ENCODE measurements around the gene ARHGEF17.
A peak's percentile ranks its signal among the peaks of the same experiment; 100 is the strongest.
"Not testable (repeated sequence)": the region's sequence is repeated elsewhere in the genome, so short reads cannot be mapped to it uniquely, and the experiment has no call there.

Gene ARHGEF17

DNA sequence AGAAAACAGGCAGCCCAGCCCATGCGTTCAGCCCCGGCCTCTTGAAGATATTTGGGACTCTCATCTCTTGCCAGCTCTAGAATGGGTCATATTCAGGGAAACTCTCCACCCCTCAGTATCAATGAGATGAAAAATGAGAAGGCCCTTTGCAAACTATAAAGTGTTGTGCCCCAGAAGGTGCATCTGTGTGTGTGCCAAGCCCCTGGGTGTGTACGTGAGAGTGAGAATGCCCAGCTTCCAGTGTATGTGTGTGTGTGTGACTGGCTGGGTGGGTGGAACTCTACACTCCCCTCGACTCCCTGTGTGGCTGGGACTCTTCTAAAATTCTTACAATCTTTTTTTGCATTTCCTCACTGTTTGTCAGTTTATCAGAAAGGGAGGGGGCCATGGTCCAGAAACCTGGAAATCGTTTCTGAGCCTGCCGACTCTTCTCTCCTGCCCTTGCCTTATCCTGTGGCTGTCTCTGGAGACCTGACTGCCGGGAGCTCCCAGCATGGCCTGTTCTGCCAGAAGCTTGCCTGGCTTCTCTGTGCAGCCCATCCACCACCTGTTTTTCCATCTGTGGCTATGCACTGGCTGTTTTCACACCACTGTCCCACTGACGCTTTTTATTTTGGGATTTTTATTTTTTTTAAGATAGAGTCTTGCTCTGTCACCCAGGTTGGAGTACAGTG, 34.7 kb upstream of the ARHGEF17 start:
- ChIA-PET POLR2A (no interaction called here), CTCF (interaction anchor here (0.6 to 14.9 kb wide), 4 partner anchors 10 to 109 kb away, joined by 3 to 154 read pairs (median 3); no protein-coding TSS in a partner anchor)
- Histone ChIP-seq H3K9me3 (ENCODE audit: control extremely low read depth in 1 of 5, control insufficient read depth in 4 of 5, insufficient read depth in 2 of 5, low read depth in 1 of 5, low read length in 4 of 5) (no peaks in the 10 kb centered on the region), H3K27me3 (replicated peaks in 2 of 5; ENCODE audit: control insufficient read depth in 4 of 5, insufficient read depth in 5 of 5, low read length in 4 of 5) (no peaks in the 10 kb centered on the region), H3K4me1 (ENCODE audit: control extremely low read depth in 1 of 4, control insufficient read depth in 4 of 4, insufficient read depth in 4 of 4, low read length in 3 of 4) (peaks cover 0 to 64% (median 10%) of the 10 kb centered on the region in 4 experiments), H3K4me3 (ENCODE audit: control insufficient read depth in 1 of 7, extremely low read depth in 1 of 7, insufficient read depth in 4 of 7, low read depth in 2 of 7, low read length in 6 of 7) (no peak overlapping the region), H3K36me3 (ENCODE audit: control insufficient read depth in 4 of 4, insufficient read depth in 4 of 4, low read length in 3 of 4) (no peaks in the 10 kb centered on the region), H3K27ac (ENCODE audit: insufficient read depth in 1 of 2, low read depth in 1 of 2, low read length in 2 of 2, poor library complexity in 1 of 2, severe bottlenecking in 2 of 2) (no peak overlapping the region)
- DNase-seq = no peak
- 94% methylated on average over 6 of the region's 8 CpGs for WGBS (ENCODE audit: insufficient coverage)

DNA sequence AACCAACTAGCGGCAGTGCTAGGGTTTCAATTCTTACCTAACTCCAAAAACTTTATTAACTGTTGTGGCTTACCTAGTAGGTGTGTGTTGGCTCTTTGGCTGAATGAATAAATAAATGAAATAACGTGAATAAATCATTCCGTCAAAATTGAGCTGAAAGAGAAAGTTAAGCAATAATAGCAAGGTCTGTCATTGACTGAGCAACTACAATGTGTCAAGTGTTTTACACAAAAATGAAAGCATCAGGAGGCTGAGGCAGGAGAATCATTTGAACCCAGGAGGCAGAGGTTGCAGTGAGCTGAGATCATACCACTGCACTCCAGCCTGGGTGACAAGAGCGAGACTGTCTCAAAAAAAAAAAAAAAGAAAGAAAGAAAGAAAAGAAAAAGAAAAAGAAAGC, 33.9 kb upstream of the ARHGEF17 start:
- POLR2A ChIA-PET = interaction anchor here (1.0 kb wide), 1 partner anchor 37 kb away, joined by 8 read pairs; no protein-coding TSS in a partner anchor
- CTCF ChIA-PET = interaction anchor here (1.2 to 14.9 kb wide), 2 partner anchors 14 to 30 kb away, joined by 3 to 154 read pairs; no protein-coding TSS in a partner anchor
- WGBS (ENCODE audit: insufficient coverage) = 87% methylated on average over 2 of the region's 4 CpGs

DNA sequence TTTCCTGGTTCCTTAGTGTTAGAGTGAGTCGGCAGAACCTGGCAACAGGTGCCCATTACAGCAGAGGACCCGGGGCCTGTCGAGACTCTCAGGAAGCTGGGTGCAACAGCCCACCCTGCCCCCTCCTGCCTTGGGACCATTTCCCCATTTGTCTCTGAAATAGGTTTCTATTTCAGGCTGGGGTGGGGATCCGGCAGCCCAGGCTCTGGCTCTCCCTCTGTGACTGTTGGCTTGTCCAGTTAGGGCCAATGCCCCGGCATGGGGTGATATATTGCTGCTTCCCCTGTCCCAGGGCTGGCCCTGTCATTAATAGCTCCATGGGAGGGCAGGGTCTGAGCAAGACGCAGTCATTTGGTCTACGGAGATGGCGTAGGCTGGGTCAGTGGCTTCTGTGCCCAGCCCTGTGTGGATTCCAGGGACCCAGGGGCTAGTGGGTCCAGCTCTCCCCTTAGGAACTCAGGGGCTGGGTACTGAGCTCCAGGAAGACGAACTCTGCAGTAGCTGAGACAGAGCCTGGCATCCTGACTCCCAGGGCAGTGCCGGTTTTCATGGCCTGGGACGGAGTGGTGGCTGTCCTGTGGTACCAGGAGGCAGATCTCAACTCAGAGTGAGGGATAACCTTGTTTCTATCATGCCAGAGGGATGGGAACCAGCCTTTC, 33.2 kb upstream of the ARHGEF17 start:
- no peaks in the 10 kb centered on the region for H3K36me3 ChIP-seq (ENCODE audit: control insufficient read depth in 4 of 4, insufficient read depth in 4 of 4, low read length in 3 of 4)
- peak overlapping the region in 1 of 7 experiments; percentile 32 for H3K4me3 ChIP-seq (ENCODE audit: control insufficient read depth in 1 of 7, extremely low read depth in 1 of 7, insufficient read depth in 4 of 7, low read depth in 2 of 7, low read length in 6 of 7)
- peak in 2 of 3 donors; percentile 43 to 61 for DNase-seq
- 51% methylated on average over 11 of the region's 11 CpGs for WGBS (ENCODE audit: insufficient coverage)
- ChIA-PET CTCF (interaction anchor here (1.2 to 14.9 kb wide), 2 partner anchors 13 to 30 kb away, joined by 3 to 154 read pairs; no protein-coding TSS in a partner anchor), POLR2A (interaction anchor here (0.6 to 1.0 kb wide), 2 partner anchors 38 to 129 kb away, joined by 3 to 8 read pairs; no protein-coding TSS in a partner anchor)
- H3K27me3 ChIP-seq (replicated peaks in 2 of 5; ENCODE audit: control insufficient read depth in 4 of 5, insufficient read depth in 5 of 5, low read length in 4 of 5) = no peaks in the 10 kb centered on the region
- H3K9me3 ChIP-seq (ENCODE audit: control extremely low read depth in 1 of 5, control insufficient read depth in 4 of 5, insufficient read depth in 2 of 5, low read depth in 1 of 5, low read length in 4 of 5) = no peaks in the 10 kb centered on the region
- peaks cover 0 to 54% (median 8%) of the 10 kb centered on the region in 4 experiments for H3K4me1 ChIP-seq (ENCODE audit: control extremely low read depth in 1 of 4, control insufficient read depth in 4 of 4, insufficient read depth in 4 of 4, low read length in 3 of 4)
- no peak overlapping the region for H3K27ac ChIP-seq (ENCODE audit: insufficient read depth in 1 of 2, low read depth in 1 of 2, low read length in 2 of 2, poor library complexity in 1 of 2, severe bottlenecking in 2 of 2)

More for the DNA sequence above, 33.9 kb upstream of the ARHGEF17 start:
- not testable (repeated sequence) for H3K4me3 ChIP-seq (ENCODE audit: control insufficient read depth in 1 of 7, extremely low read depth in 1 of 7, insufficient read depth in 4 of 7, low read depth in 2 of 7, low read length in 6 of 7); H3K36me3 ChIP-seq (ENCODE audit: control insufficient read depth in 4 of 4, insufficient read depth in 4 of 4, low read length in 3 of 4); H3K9me3 ChIP-seq (ENCODE audit: control extremely low read depth in 1 of 5, control insufficient read depth in 4 of 5, insufficient read depth in 2 of 5, low read depth in 1 of 5, low read length in 4 of 5); H3K27ac ChIP-seq (ENCODE audit: insufficient read depth in 1 of 2, low read depth in 1 of 2, low read length in 2 of 2, poor library complexity in 1 of 2, severe bottlenecking in 2 of 2); H3K27me3 ChIP-seq (replicated peaks in 2 of 5; ENCODE audit: control insufficient read depth in 4 of 5, insufficient read depth in 5 of 5, low read length in 4 of 5)
- peak in 2 of 3 donors; percentile 18 for DNase-seq
- H3K4me1 ChIP-seq (ENCODE audit: control extremely low read depth in 1 of 4, control insufficient read depth in 4 of 4, insufficient read depth in 4 of 4, low read length in 3 of 4) = peaks cover 0 to 61% (median 10%) of the 10 kb centered on the region in 4 experiments

DNA sequence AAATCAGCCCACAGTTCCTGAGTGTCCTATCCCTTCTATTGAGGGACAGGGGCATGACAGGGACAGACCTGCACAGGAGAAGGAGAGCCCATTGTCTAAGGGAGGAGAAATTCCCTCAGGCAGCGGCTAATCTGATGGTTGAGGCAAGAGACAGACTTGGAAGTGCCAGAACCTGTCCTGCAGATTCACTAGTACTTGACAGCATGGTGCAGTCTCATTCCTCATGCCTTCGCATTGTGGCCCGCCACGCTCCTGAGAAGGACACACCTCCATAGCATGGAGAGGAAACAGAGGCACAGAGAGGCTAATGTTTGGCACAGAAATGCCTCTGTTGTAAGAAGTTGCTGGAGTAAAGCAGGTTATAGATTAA, 32.7 kb upstream of the ARHGEF17 start:
- Histone ChIP-seq H3K36me3 (ENCODE audit: control insufficient read depth in 4 of 4, insufficient read depth in 4 of 4, low read length in 3 of 4) (no peaks in the 10 kb centered on the region), H3K4me3 (ENCODE audit: control insufficient read depth in 1 of 7, extremely low read depth in 1 of 7, insufficient read depth in 4 of 7, low read depth in 2 of 7, low read length in 6 of 7) (no peak overlapping the region), H3K27ac (ENCODE audit: insufficient read depth in 1 of 2, low read depth in 1 of 2, low read length in 2 of 2, poor library complexity in 1 of 2, severe bottlenecking in 2 of 2) (no peak overlapping the region), H3K9me3 (ENCODE audit: control extremely low read depth in 1 of 5, control insufficient read depth in 4 of 5, insufficient read depth in 2 of 5, low read depth in 1 of 5, low read length in 4 of 5) (no peaks in the 10 kb centered on the region), H3K4me1 (ENCODE audit: control extremely low read depth in 1 of 4, control insufficient read depth in 4 of 4, insufficient read depth in 4 of 4, low read length in 3 of 4) (peaks cover 0 to 51% (median 8%) of the 10 kb centered on the region in 4 experiments), H3K27me3 (replicated peaks in 2 of 5; ENCODE audit: control insufficient read depth in 4 of 5, insufficient read depth in 5 of 5, low read length in 4 of 5) (no peaks in the 10 kb centered on the region)
- POLR2A ChIA-PET = interaction anchor here (0.6 kb wide), 1 partner anchor 129 kb away, joined by 3 read pairs; no protein-coding TSS in a partner anchor
- CTCF ChIA-PET = interaction anchor here (14.9 kb wide), 1 partner anchor 13 kb away, joined by 154 read pairs; no protein-coding TSS in a partner anchor
- DNase-seq = no peak
- WGBS (ENCODE audit: insufficient coverage) = 100% methylated on average over 2 of the region's 4 CpGs

DNA sequence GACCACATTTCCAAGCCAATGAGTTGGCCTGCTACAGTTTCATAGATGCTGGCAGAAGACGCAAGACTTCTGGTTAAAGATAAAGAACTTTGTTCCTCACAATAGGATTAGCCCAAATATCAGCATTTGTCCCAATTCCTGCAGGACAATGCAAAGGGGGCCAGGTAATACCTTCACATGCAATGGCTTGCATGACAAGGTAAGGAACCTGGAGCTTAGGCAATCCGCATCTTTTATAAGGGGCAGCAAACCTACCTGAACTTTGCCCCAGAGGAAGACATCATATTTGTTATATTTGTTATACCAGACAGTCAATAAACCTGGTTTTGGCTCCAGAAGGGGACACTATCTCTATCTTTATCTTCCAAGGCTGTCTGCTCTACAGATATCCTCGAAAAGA, 30.6 kb upstream of the ARHGEF17 start:
- ChIA-PET POLR2A (no interaction called here), CTCF (interaction anchor here (0.7 kb wide), 2 partner anchors 15 to 170 kb away, joined by 3 read pairs; no protein-coding TSS in a partner anchor)
- Histone ChIP-seq H3K4me1 (ENCODE audit: control extremely low read depth in 1 of 4, control insufficient read depth in 4 of 4, insufficient read depth in 4 of 4, low read length in 3 of 4) (peaks cover 0 to 54% (median 11%) of the 10 kb centered on the region in 4 experiments), H3K27me3 (replicated peaks in 2 of 5; ENCODE audit: control insufficient read depth in 4 of 5, insufficient read depth in 5 of 5, low read length in 4 of 5) (no peaks in the 10 kb centered on the region), H3K36me3 (ENCODE audit: control insufficient read depth in 4 of 4, insufficient read depth in 4 of 4, low read length in 3 of 4) (no peaks in the 10 kb centered on the region), H3K9me3 (ENCODE audit: control extremely low read depth in 1 of 5, control insufficient read depth in 4 of 5, insufficient read depth in 2 of 5, low read depth in 1 of 5, low read length in 4 of 5) (no peaks in the 10 kb centered on the region), H3K27ac (ENCODE audit: insufficient read depth in 1 of 2, low read depth in 1 of 2, low read length in 2 of 2, poor library complexity in 1 of 2, severe bottlenecking in 2 of 2) (no peak overlapping the region), H3K4me3 (ENCODE audit: control insufficient read depth in 1 of 7, extremely low read depth in 1 of 7, insufficient read depth in 4 of 7, low read depth in 2 of 7, low read length in 6 of 7) (no peak overlapping the region)
- no peak for DNase-seq
- WGBS (ENCODE audit: insufficient coverage) = 100% methylated on average over 2 of the region's 3 CpGs

DNA sequence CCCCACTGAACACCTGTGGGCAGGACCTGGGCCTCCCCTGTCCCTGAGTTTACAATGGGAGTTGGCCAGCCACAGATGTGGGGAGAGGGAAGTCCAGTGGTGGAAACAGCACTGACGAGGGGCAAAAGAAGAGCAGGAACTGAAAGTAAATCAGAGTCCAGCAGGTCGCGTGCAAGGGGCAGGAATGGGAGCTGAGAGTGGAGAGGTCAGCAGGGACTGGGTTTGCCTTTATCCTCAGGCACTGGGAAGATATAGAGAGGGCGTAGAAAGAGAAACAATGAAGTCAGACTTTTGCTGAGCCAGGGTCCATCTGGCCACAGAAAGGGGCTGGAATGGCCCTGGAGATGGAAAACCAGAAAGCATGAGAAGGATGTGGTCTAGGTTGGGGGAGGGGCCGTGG, 27.4 kb upstream of the ARHGEF17 start:
- Histone ChIP-seq H3K4me1 (ENCODE audit: control extremely low read depth in 1 of 4, control insufficient read depth in 4 of 4, insufficient read depth in 4 of 4, low read length in 3 of 4) (peaks cover 0 to 29% (median 3%) of the 10 kb centered on the region in 4 experiments), H3K9me3 (ENCODE audit: control extremely low read depth in 1 of 5, control insufficient read depth in 4 of 5, insufficient read depth in 2 of 5, low read depth in 1 of 5, low read length in 4 of 5) (no peaks in the 10 kb centered on the region), H3K27me3 (replicated peaks in 2 of 5; ENCODE audit: control insufficient read depth in 4 of 5, insufficient read depth in 5 of 5, low read length in 4 of 5) (no peaks in the 10 kb centered on the region), H3K27ac (ENCODE audit: insufficient read depth in 1 of 2, low read depth in 1 of 2, low read length in 2 of 2, poor library complexity in 1 of 2, severe bottlenecking in 2 of 2) (no peak overlapping the region), H3K36me3 (ENCODE audit: control insufficient read depth in 4 of 4, insufficient read depth in 4 of 4, low read length in 3 of 4) (no peaks in the 10 kb centered on the region), H3K4me3 (ENCODE audit: control insufficient read depth in 1 of 7, extremely low read depth in 1 of 7, insufficient read depth in 4 of 7, low read depth in 2 of 7, low read length in 6 of 7) (no peak overlapping the region)
- ChIA-PET CTCF (interaction anchor here (1.1 to 15.2 kb wide), 6 partner anchors 12 to 95 kb away, joined by 3 to 154 read pairs (median 6); partner anchors contain the start of gene P2RY6), POLR2A (no interaction called here)
- whole genome bisulfite sequencing (ENCODE audit: insufficient coverage) = 74% methylated on average over 5 of the region's 5 CpGs
- no peak for DNase-seq
